ENCODE data around the gene TSNAXIP1. TPM values are rescaled to one million over a fixed set of nuclear protein-coding genes. Genes with fewer than 3 reads are reported as not detected.

TSNAXIP1 gene
- total and polyA plus RNA-seq, 10 of the 15 experiments (the other 5 are each of a cell fraction or from before 2014, with no cell fraction given) = 0.09 to 0.63 (median 0.37) TPM; not detected in 1

DNA sequence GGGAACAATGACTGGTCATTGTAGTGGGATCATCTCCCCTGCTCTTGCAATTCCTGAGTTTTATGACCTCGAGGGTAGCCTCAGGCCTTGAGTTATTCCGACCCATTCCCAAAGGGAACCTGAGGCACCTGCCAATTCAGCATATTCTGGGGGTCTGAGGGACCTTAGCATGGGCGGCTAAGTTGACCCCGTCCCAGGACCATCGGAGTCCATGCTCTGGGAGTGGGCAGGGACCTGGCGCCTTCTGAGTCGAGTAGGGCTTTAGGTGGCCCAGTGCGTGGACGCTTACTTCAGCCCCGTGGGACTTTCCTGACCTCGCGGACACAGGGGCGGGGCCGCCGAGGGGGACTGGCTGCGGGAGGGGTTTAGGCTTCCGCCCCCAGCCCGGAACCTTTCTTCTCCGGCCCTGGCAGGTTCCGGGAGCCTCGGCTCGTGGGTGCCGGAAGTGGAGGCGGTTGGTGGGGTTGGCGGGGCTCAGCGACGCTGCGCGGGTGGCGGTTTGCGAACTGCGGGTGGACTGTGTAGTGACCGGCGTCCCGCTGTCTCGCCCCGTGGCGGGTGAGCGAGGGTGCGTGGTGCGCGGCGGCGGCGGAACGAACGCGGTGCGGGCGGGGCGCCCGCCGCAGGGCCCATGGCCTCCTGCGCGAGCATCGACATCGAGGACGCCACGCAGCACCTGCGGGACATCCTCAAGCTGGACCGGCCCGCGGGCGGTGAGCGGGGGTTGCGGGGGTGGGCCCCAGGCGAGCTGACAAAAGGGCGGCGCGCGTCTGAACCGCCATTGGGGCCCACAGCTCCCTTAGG lies 66.1 kb downstream of the TSNAXIP1 start, which contains the start of gene EDC4 (continued):
- TF ChIP-seq ZBTB40 (IDR thresholded peaks at IDR 0.05; ENCODE audit: borderline replicate concordance) = peak; percentile 98
- peak; percentile 83 for TF ChIP-seq HCFC1 (IDR thresholded peaks at IDR 0.05; ENCODE audit: low read length)
- TF ChIP-seq DPF2 (IDR thresholded peaks at IDR 0.05) = peak; percentile 89
- TF ChIP-seq E2F8 (IDR thresholded peaks at IDR 0.05; ENCODE audit: low read depth, partially characterized antibody) = no peak
- peak; percentile 74 for TF ChIP-seq CHD2 (IDR thresholded peaks at IDR 0.05; ENCODE audit: borderline replicate concordance, low read depth, low read length)
- peak; percentile 53; the same call in 1 of the 2 replicates for TF ChIP-seq ZNF217 (IDR thresholded peaks at IDR 0.05)
- no peak for TF ChIP-seq NFYA (IDR thresholded peaks at IDR 0.05; ENCODE audit: borderline replicate concordance, low read depth, low read length)
- TF ChIP-seq, protein P1, sequence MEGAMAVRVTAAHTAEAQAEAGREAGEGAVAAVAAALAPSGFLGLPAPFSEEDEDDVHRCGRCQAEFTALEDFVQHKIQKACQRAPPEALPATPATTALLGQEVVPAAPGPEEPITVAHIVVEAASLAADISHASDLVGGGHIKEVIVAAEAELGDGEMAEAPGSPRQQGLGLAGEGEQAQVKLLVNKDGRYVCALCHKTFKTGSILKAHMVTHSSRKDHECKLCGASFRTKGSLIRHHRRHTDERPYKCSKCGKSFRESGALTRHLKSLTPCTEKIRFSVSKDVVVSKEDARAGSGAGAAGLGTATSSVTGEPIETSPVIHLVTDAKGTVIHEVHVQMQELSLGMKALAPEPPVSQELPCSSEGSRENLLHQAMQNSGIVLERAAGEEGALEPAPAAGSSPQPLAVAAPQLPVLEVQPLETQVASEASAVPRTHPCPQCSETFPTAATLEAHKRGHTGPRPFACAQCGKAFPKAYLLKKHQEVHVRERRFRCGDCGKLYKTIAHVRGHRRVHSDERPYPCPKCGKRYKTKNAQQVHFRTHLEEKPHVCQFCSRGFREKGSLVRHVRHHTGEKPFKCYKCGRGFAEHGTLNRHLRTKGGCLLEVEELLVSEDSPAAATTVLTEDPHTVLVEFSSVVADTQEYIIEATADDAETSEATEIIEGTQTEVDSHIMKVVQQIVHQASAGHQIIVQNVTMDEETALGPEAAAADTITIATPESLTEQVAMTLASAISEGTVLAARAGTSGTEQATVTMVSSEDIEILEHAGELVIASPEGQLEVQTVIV (IDR thresholded peaks at IDR 0.05; ENCODE audit: borderline replicate concordance, partially characterized antibody) = peak; percentile 39
- TF ChIP-seq, protein P2, sequence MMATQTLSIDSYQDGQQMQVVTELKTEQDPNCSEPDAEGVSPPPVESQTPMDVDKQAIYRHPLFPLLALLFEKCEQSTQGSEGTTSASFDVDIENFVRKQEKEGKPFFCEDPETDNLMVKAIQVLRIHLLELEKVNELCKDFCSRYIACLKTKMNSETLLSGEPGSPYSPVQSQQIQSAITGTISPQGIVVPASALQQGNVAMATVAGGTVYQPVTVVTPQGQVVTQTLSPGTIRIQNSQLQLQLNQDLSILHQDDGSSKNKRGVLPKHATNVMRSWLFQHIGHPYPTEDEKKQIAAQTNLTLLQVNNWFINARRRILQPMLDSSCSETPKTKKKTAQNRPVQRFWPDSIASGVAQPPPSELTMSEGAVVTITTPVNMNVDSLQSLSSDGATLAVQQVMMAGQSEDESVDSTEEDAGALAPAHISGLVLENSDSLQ (IDR thresholded peaks at IDR 0.05) = peak; percentile 27; the same call in 1 of the 2 replicates
- peak; percentile 13 for TF ChIP-seq SMAD1 (IDR thresholded peaks at IDR 0.05; ENCODE audit: low read depth, partially characterized antibody)
- TF ChIP-seq HDGF (IDR thresholded peaks at IDR 0.05) = peak; percentile 79; the same call in 1 of the 2 replicates
- peak; percentile 85; the same call in 1 of the 2 replicates for TF ChIP-seq SMARCA5 (IDR thresholded peaks at IDR 0.05)
- TF ChIP-seq ZZZ3 (IDR thresholded peaks at IDR 0.05; ENCODE audit: control insufficient read depth, insufficient read length, low read depth) = peak; percentile 18
- TF ChIP-seq, protein P3, sequence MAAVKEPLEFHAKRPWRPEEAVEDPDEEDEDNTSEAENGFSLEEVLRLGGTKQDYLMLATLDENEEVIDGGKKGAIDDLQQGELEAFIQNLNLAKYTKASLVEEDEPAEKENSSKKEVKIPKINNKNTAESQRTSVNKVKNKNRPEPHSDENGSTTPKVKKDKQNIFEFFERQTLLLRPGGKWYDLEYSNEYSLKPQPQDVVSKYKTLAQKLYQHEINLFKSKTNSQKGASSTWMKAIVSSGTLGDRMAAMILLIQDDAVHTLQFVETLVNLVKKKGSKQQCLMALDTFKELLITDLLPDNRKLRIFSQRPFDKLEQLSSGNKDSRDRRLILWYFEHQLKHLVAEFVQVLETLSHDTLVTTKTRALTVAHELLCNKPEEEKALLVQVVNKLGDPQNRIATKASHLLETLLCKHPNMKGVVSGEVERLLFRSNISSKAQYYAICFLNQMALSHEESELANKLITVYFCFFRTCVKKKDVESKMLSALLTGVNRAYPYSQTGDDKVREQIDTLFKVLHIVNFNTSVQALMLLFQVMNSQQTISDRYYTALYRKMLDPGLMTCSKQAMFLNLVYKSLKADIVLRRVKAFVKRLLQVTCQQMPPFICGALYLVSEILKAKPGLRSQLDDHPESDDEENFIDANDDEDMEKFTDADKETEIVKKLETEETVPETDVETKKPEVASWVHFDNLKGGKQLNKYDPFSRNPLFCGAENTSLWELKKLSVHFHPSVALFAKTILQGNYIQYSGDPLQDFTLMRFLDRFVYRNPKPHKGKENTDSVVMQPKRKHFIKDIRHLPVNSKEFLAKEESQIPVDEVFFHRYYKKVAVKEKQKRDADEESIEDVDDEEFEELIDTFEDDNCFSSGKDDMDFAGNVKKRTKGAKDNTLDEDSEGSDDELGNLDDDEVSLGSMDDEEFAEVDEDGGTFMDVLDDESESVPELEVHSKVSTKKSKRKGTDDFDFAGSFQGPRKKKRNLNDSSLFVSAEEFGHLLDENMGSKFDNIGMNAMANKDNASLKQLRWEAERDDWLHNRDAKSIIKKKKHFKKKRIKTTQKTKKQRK (IDR thresholded peaks at IDR 0.05; ENCODE audit: low read depth, low read length) = no peak
